Measurements from ENCODE around the gene ANO10. TPM values are rescaled to one million over a fixed set of nuclear protein-coding genes. Genes with fewer than 3 reads are reported as not detected.

ANO10 gene
- total RNA-seq, 1 donor from 2014 or later: 47.3 TPM

DNA sequence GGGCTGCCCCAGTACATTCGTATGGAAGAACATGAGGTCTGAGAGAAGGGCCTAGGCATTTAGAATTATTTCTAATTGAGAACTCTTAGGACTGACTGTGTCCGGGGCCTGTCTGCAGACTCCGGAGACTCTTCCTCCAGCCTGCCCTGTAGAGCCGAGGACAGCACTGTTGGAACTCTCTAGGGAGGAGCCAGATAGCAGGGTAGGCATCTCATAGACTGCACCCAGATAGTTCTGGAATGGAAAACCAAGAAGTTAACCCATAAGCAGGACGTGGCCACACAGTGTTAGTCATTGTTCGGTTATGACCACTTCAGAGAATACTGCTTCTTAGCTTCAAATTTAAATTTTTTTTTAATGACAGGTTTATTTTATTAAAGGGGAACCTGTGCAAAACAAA is 275.9 kb downstream of the ANO10 start:
- DNase-seq: no peak

- no peak for DNase-seq
Observed at GRCh38 chr3:43345246-43345645, 276.6 kb downstream of the ANO10 start.

- DNase-seq: no peak
Observed at GRCh38 chr3:43344520-43344919, 277.3 kb downstream of the ANO10 start.

DNA sequence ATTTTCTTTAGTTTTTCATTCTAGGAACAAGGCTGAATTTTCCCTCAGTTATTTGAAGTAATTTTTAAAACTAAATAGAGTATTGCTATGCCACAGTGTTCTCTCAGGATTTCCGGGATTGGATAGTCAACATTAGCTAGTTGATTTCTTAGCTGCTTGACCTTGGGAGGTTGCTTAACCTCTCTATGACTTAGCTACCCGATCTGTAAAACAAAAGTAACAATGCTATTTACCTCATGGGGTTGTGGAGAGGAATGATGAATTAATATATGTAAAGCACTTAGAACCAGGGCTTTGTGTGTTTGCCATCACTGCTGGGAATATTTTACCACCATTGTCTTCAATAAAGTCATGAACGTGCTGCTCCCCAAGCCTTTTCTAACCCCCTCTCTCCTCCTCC is 278.0 kb downstream of the ANO10 start:
- no peak for DNase-seq

- DNase-seq: no peak
Observed at GRCh38 chr3:43343185-43343584, 278.6 kb downstream of the ANO10 start.

- no peak for DNase-seq
Observed at GRCh38 chr3:43341788-43342187, 280.0 kb downstream of the ANO10 start.

DNA sequence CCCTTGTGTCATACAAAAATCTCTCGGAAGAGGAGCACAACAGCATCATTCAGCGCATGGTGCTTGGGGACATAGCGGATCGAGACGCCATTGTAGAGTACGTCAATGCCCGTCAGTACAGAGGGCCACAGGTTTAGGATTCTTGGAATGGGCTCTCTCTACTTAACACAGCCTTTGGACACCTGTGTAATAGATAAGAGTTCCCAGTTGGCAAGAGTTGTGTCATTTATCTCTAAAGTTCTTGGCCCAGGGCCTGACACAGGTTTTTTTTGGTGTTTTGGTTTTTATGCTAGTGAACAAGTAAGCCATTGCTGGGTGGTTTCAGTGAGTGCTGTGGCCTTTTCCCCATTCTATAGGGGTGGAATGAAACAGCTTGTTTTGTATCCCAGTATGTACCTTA is 281.4 kb downstream of the ANO10 start:
- no peak for DNase-seq

DNA sequence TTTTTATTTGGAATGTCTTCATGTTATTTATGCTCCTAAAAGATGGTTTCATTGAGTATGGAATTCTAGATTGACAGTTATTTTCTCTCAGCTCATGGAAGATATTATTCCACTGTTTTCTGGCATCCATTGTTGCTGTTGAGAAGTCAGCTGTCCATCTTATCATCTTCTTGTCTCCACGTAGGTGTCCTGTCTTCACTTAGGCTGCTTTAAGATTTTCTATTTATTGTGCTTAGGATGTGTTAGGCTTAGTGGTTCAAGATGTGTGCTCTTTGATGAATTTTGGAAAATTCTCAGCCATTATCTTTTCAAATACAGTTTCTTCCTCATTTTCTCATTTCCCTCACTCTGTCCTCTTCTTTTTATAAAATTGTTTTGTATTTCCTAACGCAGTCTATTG is 283.5 kb downstream of the ANO10 start:
- DNase-seq: no peak

DNA sequence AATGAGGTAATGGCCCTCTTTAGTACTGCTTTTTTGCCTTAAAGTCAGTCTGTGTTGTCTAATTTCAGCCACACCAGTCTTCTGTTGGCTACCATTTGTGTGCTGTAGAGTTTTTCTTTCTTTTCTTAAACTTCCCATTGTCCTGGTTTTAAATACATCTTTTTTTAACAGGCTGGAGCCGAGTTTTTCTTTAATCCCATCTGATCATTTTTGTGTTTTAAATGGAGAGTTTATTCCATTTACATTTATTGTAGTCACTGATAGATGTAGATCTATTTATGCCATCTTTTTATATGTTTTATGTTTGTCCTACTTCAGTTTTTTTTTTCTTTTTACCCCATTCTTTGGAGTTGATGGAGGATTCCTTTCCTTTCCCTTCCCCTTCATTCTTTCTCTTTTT is 286.0 kb downstream of the ANO10 start:
- no peak for DNase-seq

GRCh38 chr3:43334976-43335375 is 286.8 kb downstream of the ANO10 start:
- no peak for DNase-seq

GRCh38 chr3:43331381-43331780 is 290.4 kb downstream of the ANO10 start:
- no peak for DNase-seq

DNA sequence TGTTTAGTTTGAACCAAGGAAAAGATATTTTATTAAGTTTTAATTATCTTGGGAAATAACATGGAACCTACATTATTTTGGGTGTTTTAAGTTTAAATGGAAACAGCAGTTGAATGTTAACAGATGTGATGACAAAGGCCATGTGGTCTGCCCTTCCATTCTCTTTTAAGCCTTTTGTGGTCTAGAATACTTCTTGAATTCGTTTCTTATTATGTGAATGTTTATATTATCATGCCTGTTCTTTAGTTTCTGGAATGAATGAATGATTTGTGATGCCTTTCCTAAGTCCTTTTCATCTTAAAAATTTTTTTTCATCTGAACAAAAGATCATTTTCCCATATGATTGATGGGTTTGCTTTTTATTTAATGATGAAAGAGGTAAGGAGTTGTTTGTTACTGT is 290.8 kb downstream of the ANO10 start:
- no peak for DNase-seq

DNA sequence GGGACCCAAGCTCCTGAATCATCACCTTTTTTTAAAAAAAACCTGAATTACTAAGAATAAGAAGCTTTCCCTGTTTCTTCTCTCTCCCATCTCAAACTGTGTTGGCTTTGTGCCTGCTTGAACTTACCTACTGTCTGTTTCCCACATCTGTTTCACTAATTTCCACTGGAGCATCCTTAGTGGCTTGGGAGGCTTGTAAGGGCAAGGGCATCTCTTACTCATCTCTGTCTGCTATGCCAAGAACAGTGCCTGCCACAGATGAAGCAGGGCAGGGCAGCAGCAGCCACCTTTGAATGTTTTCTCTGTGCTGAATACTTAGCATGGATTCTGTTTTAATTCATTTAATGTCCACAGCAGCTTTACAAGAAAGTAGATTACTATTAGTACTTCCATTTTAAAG is 293.2 kb downstream of the ANO10 start:
- DNase-seq: no peak

DNA sequence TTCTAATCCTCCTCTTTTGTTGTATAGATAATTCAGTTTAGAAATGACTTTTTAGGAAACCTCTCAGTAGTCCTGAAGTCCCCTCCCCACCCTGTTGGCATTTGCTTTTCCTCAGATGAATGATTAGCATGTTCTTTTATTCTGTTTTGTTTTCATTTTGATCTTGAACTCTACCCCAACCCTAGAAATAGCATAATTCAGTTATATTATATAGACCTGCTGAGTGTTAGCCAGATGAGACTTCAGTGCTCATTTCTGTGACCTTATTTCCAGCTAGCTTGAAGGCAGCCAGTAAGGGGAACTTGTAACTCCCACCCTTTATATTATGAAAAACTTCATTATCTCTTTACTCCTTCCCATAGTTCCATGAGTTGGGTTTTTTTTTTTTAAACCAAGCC is 294.2 kb downstream of the ANO10 start:
- no peak for DNase-seq

- DNase-seq: no peak
Observed at GRCh38 chr3:43326891-43327581, 294.8 kb downstream of the ANO10 start.

GRCh38 chr3:43323541-43323940 is 298.3 kb downstream of the ANO10 start:
- DNase-seq: no peak

GRCh38 chr3:43320288-43320687 is 301.5 kb downstream of the ANO10 start:
- no peak for DNase-seq

GRCh38 chr3:43319794-43320193 is 302.0 kb downstream of the ANO10 start:
- no peak for DNase-seq

DNA sequence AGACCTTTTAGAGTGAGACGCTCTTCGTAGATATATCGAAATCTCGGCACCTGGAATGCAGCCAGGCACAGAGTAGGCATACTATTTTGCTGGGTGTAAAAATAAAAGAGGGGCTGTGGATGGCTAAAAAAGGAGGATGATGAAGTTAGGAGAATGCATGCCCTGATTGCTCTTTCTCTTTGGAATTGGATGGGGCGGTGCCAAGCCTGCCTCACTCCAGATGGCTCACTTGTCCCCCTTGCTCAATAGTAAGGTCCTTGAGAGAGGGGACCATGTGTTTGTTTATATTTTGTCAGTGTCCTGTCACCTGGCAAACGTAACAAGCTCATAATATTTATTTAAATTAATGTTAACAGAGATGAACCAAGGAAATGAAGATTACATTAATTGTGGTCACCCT is 302.4 kb downstream of the ANO10 start:
- no peak for DNase-seq

DNA sequence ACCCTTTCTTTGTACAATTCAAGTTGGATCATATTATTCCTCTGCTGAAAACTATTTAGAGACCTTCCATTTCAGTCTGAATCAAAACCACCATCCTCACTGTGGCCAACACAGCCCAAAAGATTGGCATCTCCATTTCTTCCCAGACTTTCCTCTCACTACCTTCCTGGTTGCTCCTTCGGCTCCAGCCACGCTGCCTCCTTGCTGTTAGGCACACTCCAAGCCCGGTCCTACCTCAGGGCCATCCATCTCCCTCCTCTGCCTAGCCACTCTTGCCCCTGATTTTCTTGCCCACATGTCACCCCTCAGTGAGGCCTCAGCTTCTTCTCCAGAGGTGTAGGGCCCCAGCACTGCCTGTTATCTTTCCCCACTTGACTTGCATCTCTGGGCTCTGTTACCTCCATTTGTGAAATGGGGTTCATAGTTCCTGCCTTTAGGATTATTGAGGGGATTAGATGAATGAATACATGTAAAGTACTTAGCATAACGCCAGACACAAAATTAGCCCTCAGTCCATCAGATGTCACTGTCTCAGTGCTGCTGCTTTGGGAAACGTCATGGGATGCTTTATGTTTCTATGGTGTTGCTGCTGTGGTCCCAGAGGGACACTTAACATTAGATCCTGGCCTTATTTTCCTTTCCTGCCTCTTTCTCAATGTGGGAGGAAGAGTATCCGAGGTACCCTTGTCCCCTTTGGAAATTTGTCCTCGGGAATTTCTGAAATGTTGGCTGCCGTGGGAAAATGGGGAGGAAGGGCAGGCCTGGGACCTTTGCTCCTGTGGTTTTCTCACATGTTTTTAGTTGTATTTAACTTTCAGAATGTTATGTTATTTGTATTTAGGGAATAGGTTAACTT is 304.1 kb downstream of the ANO10 start:
- DNase-seq: no peak

DNA sequence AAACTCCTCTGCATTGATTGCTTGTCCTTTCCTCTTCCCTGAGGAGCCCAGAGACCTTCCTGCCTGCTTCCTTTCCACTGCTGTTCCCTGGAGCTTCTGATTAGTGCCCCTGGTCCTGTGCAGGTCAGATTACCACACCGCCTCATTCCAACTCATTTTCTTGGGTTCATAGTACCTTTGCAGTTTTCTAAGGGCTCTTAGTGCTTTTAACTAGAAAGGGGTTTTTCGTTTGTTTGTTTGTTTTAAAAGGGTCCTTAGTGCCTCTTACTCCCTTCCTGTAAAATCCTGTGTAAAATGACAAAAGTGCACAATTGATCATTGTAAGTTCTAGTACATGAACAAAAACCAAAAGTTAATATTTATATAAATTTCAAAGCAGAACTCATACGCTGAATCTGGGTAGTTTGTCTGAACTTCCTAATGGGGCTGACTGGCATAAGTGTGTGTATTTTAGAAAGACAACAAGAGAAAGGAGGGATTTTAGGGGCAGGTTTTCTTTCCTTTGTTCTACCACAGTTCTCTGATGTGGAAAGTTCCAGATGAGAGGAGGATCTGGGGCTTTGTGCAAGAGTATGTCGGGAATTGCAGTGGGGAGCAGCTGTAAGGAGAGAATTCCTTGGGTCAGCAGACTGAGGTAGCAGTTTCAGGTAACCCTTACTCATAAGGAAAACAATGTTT is 304.9 kb downstream of the ANO10 start:
- no peak for DNase-seq
